Caco-2 (cell line): Measurements from ENCODE around the gene GID4. TPM values are rescaled to one million over a fixed set of nuclear protein-coding genes. Genes with fewer than 3 reads are reported as not detected.

Experiments used
- BruUV-seq: library from RNA; stranded (reverse); fragments of 400-500 nt; replicated peaks from 2 replicates; lab custom pipeline; 2021; lab: Mats Ljungman, UMichigan
- CTCF ChIA-PET: fragments of 300-600 bp; sonication (Branson Sonifier 250); formaldehyde crosslinking; loops from one replicate; lab custom pipeline; 2022; ENCODE audit warnings: antibody characterized with exemption; lab: Charles Lee
- POLR2A ChIA-PET: fragments of 300-600 bp; sonication (Branson Sonifier 250); formaldehyde crosslinking; loops from one replicate; lab custom pipeline; 2022; ENCODE audit warnings: antibody characterized with exemption; lab: Charles Lee
- DNase-seq, 2 experiments: peaks; one replicate each; pipeline versions ENCODE4 v3.0.0 to v3.0.0-alpha.2; 2020 to 2022
- H3K27me3 ChIP-seq: replicated peaks from 2 replicates; pipeline ENCODE4 v1.6.0; 2011; ENCODE audit warnings: low read length; ENCODE audit not compliant: control insufficient read depth, insufficient read depth
- H3K36me3 ChIP-seq: 2 replicates; pipeline ENCODE4 v1.5.1; 2011; ENCODE audit warnings: low read length; ENCODE audit not compliant: control insufficient read depth, insufficient read depth
- H3K4me1 ChIP-seq: fragments of 250-450 bp; sonication (Bioruptor Pico); 2 replicates; pipeline ENCODE4 v1.5.1; 2020; ENCODE audit warnings: mild to moderate bottlenecking
- H3K4me3 ChIP-seq: 2 replicates; pipeline ENCODE4 v1.5.1; 2011; ENCODE audit warnings: low read depth, mild to moderate bottlenecking, control low read depth, low read length
- H3K9me3 ChIP-seq: fragments of 250-450 bp; sonication (Bioruptor Pico); 2 replicates; pipeline ENCODE4 v1.5.1; 2020; ENCODE audit warnings: mild to moderate bottlenecking, moderate library complexity
- H3K27ac Mint-ChIP-seq: one replicate; pipeline ENCODE4 v1.8.0; 2022; ENCODE audit warnings: mixed read lengths; ENCODE audit not compliant: unreplicated experiment
- H3K27me3 Mint-ChIP-seq: one replicate; pipeline ENCODE4 v1.8.0; 2022; ENCODE audit warnings: mixed read lengths; ENCODE audit not compliant: insufficient read depth, unreplicated experiment
- H3K36me3 Mint-ChIP-seq: one replicate; pipeline ENCODE4 v1.8.0; 2022; ENCODE audit warnings: mild to moderate bottlenecking, mixed read lengths; ENCODE audit not compliant: insufficient read depth, unreplicated experiment
- H3K4me1 Mint-ChIP-seq: one replicate; pipeline ENCODE4 v1.8.0; 2022; ENCODE audit warnings: low read depth, mixed read lengths; ENCODE audit not compliant: unreplicated experiment
- H3K4me3 Mint-ChIP-seq: one replicate; pipeline ENCODE4 v1.8.0; 2022; ENCODE audit warnings: mild to moderate bottlenecking, moderate library complexity, mixed read lengths; ENCODE audit not compliant: unreplicated experiment
- H3K9me3 Mint-ChIP-seq: one replicate; pipeline ENCODE4 v1.8.0; 2022; ENCODE audit warnings: mixed read lengths; ENCODE audit not compliant: unreplicated experiment
- intact Hi-C: fragments of 100-400 bp; cut with micrococcal nuclease; formaldehyde crosslinking; loops from one replicate; pipeline ENCODE4 v1.10.0; 2022; ENCODE audit not compliant: unreplicated experiment
- total RNA-seq: library from RNA; stranded (reverse); gene quantifications from 2 replicates; pipeline ENCODE4 v1.2.3, GENCODE V29; 2022
- TF ChIP-seq, protein P1 (sequence below), 2 experiments: fragments of 200-600 bp in 1 of 2; IDR thresholded peaks; 1 replicate in 1 of 2; 2 replicates in 1 of 2; pipeline versions ENCODE4 v1.5.1 to v1.8.0; 2011 to 2022; ENCODE audit warnings: antibody characterized with exemption in 1 of 2, control low read depth in 1 of 2, inconsistent platforms in 1 of 2, low read depth in 1 of 2, low read length in 1 of 2, mild to moderate bottlenecking in 1 of 2, moderate library complexity in 1 of 2; ENCODE audit not compliant: insufficient read depth in 1 of 2, severe bottlenecking in 1 of 2, unreplicated experiment in 1 of 2

Gene GID4
- total RNA-seq, 1 experiment from 2014 or later = 14.0 TPM

DNA sequence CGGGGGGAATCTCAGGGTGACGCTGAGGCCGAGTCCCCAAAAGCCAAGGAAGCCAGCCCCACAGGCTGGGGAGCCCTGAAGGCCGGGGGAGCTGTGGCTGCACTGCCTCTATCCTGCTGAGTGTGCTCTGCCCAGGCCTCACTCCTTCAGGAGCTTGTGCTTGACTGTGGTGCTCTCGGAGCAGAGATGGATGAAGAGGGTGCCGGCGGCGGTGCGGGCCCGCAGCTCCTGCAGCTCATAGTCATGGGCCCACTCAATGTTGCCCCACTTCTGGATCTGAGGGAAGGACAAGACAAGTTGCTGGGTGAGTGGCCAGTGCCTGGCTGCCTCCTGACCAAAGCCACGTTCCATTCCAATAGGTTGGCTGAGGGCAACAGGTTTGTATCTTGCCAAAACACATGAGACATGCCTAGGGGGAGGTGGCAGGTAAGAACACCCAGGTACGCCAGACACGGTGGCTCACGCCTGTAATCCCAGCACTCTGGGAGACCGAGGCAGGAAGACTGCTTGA, 20.7 kb upstream of the GID4 start:
- Histone ChIP-seq H3K4me1 (0 out of 2 replicates have a peak, but pooled peaks cover 3% of the 10 kb centered on the region), H3K4me3 (no peak overlapping the region), H3K36me3 (no peaks in the 10 kb centered on the region; the same call in 1 of the 2 replicates), H3K9me3 (no peaks in the 10 kb centered on the region), H3K27me3 (no peaks in the 10 kb centered on the region)
- no TSS peak for BruUV-seq
- CTCF ChIA-PET = interaction anchor here (0.7 to 1.3 kb wide), 3 partner anchors 15 to 99 kb away, joined by 3 read pairs; no protein-coding TSS in a partner anchor
- Mint-ChIP-seq H3K36me3 (peaks cover 18% of the 10 kb centered on the region), H3K27ac (peak overlapping the region; percentile 55), H3K4me3 (no peak overlapping the region), H3K27me3 (no peaks in the 10 kb centered on the region), H3K9me3 (no peaks in the 10 kb centered on the region), H3K4me1 (peaks cover 7% of the 10 kb centered on the region)
- intact Hi-C loops = no loop called here
- DNase-seq = no peak
- POLR2A ChIA-PET = no interaction called here
- TF ChIP-seq, protein P1, sequence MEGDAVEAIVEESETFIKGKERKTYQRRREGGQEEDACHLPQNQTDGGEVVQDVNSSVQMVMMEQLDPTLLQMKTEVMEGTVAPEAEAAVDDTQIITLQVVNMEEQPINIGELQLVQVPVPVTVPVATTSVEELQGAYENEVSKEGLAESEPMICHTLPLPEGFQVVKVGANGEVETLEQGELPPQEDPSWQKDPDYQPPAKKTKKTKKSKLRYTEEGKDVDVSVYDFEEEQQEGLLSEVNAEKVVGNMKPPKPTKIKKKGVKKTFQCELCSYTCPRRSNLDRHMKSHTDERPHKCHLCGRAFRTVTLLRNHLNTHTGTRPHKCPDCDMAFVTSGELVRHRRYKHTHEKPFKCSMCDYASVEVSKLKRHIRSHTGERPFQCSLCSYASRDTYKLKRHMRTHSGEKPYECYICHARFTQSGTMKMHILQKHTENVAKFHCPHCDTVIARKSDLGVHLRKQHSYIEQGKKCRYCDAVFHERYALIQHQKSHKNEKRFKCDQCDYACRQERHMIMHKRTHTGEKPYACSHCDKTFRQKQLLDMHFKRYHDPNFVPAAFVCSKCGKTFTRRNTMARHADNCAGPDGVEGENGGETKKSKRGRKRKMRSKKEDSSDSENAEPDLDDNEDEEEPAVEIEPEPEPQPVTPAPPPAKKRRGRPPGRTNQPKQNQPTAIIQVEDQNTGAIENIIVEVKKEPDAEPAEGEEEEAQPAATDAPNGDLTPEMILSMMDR (IDR thresholded peaks at IDR 0.05; ENCODE audit: insufficient read depth in 1 of 2, low read depth in 1 of 2, low read length in 1 of 2, severe bottlenecking in 1 of 2, unreplicated experiment in 1 of 2) = no peak

DNA sequence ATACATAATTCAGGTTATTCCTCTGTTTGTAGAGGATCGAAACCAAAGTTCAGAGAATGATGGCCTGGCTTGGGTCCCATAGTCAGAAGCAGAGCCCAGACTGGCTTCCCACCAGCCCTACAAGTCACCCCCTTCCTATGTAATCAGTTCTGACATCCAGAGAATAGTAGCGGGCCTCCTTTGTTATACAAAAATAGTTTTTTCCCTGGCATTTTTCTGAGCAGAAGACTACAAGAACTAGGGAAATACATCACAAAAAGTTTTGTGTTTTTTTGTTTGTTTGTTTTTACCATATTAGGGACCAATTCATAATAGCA, 19.4 kb upstream of the GID4 start:
- BruUV-seq = no TSS peak
- ChIA-PET POLR2A (no interaction called here), CTCF (no interaction called here)
- TF ChIP-seq, protein P1 (IDR thresholded peaks at IDR 0.05; ENCODE audit: insufficient read depth in 1 of 2, low read depth in 1 of 2, low read length in 1 of 2, severe bottlenecking in 1 of 2, unreplicated experiment in 1 of 2) = no peak
- intact Hi-C loops = no loop called here
- Histone ChIP-seq H3K9me3 (no peaks in the 10 kb centered on the region), H3K36me3 (no peaks in the 10 kb centered on the region; the same call in 1 of the 2 replicates), H3K27me3 (no peaks in the 10 kb centered on the region), H3K4me3 (no peak overlapping the region), H3K4me1 (0 out of 2 replicates have a peak, but pooled peaks cover 3% of the 10 kb centered on the region)
- Mint-ChIP-seq H3K4me1 (peaks cover 7% of the 10 kb centered on the region), H3K27me3 (no peaks in the 10 kb centered on the region), H3K4me3 (no peak overlapping the region), H3K27ac (no peak overlapping the region), H3K36me3 (peaks cover 14% of the 10 kb centered on the region), H3K9me3 (no peaks in the 10 kb centered on the region)
- DNase-seq = no peak

- Mint-ChIP-seq H3K27me3 (no peaks in the 10 kb centered on the region), H3K36me3 (peaks cover 13% of the 10 kb centered on the region), H3K9me3 (no peaks in the 10 kb centered on the region), H3K4me1 (peaks cover 7% of the 10 kb centered on the region), H3K27ac (no peak overlapping the region), H3K4me3 (no peak overlapping the region)
- Histone ChIP-seq H3K27me3 (no peaks in the 10 kb centered on the region), H3K36me3 (no peaks in the 10 kb centered on the region; the same call in 1 of the 2 replicates), H3K4me1 (0 out of 2 replicates have a peak, but pooled peaks cover 3% of the 10 kb centered on the region), H3K9me3 (no peaks in the 10 kb centered on the region), H3K4me3 (no peak overlapping the region)
- ChIA-PET CTCF (interaction anchor here (0.7 kb wide), 1 partner anchor 106 kb away, joined by 3 read pairs; no protein-coding TSS in a partner anchor), POLR2A (no interaction called here)
- TF ChIP-seq, protein P1 (IDR thresholded peaks at IDR 0.05; ENCODE audit: insufficient read depth in 1 of 2, low read depth in 1 of 2, low read length in 1 of 2, severe bottlenecking in 1 of 2, unreplicated experiment in 1 of 2) = no peak
- no peak for DNase-seq
- no TSS peak for BruUV-seq
- intact Hi-C loops = no loop called here
Observed at GRCh38 chr17:18020971-18021370, 18.2 kb upstream of the GID4 start.
